Fibroblast of mammary gland (primary cell): ENCODE data around the gene RRM2.

Experiments
- DNase-seq: peaks from one replicate; pipeline ENCODE4 v3.0.0-alpha.2; 2010; ENCODE audit warnings: low read depth
- H3K4me3 ChIP-seq: 2 replicates; pipeline ENCODE4 v1.5.1; 2011; ENCODE audit warnings: low read depth, mild to moderate bottlenecking, low read length, moderate library complexity; ENCODE audit not compliant: control insufficient read depth
- CTCF ChIP-seq: conservative IDR thresholded peaks from 2 replicates; pipeline ENCODE4 v1.5.1; 2011; ENCODE audit warnings: low read depth, low read length, inconsistent platforms; ENCODE audit not compliant: control insufficient read depth, insufficient read depth

The RRM2 gene

GRCh38 chr2:10078001-10078400 is 44.5 kb upstream of the RRM2 start:
- no peak for TF ChIP-seq CTCF
- H3K4me3 ChIP-seq = no peak overlapping the region
- DNase-seq = no peak

GRCh38 chr2:10078704-10079265 is 43.8 kb upstream of the RRM2 start:
- DNase-seq = no peak
- no peak overlapping the region for H3K4me3 ChIP-seq
- TF ChIP-seq CTCF = no peak

- TF ChIP-seq CTCF = no peak
- DNase-seq = peak; percentile 67
- peak overlapping the region; percentile 4 for H3K4me3 ChIP-seq
These were observed 43.2 kb upstream of the RRM2 start for GRCh38 chr2:10079266-10079869.

- no peak for TF ChIP-seq CTCF
- DNase-seq = no peak
- peak within 1 kb of the TSS; percentile 4 for H3K4me3 ChIP-seq
These were observed 42.5 kb upstream of the RRM2 start, which contains the start of gene CYS1 for GRCh38 chr2:10079870-10080535. Gene CYS1, minus strand, starts transcription at chr2:10080411. Its CDS starts 188 bp downstream, at chr2:10080223.

GRCh38 chr2:10080536-10081304 is 41.8 kb upstream of the RRM2 start:
- H3K4me3 ChIP-seq = no peak overlapping the region
- DNase-seq = no peak
- TF ChIP-seq CTCF = no peak

- no peak for TF ChIP-seq CTCF
- no peak overlapping the region for H3K4me3 ChIP-seq
- DNase-seq = no peak
These were observed 39.5 kb upstream of the RRM2 start for GRCh38 chr2:10083046-10083445.
